RWPE1 (cell line): ENCODE data around the gene LMCD1.

ENCODE experiments used
- CTCF ChIA-PET: fragments of 350-600 bp; sonication (Branson Sonifier 250); formaldehyde crosslinking; extraction: SDS; loops from one replicate; lab custom pipeline; 2021; lab: Yijun Ruan, JAX
- POLR2A ChIA-PET: fragments of 400-600 bp; formaldehyde crosslinking; extraction: SDS; loops from one replicate; lab custom pipeline; 2020; ENCODE audit warnings: antibody characterized with exemption; ENCODE audit not compliant: low non-redundant PET; lab: Yijun Ruan, JAX
- DNase-seq: peaks from one replicate; pipeline ENCODE4 v3.0.0; 2012; ENCODE audit warnings: low spot score
- H3K27ac ChIP-seq: fragments of 450-650 bp; 2 replicates; pipeline ENCODE4 v1.5.1; 2017
- CTCF ChIP-seq: fragments of 450-650 bp; conservative IDR thresholded peaks from 2 replicates; pipeline ENCODE4 v1.5.1; 2017; ENCODE audit warnings: low read depth, mild to moderate bottlenecking

LMCD1 gene

GRCh38 chr3:8557298-8557697, 55.7 kb downstream of the LMCD1 start:
- DNase-seq: no peak
- no peak for TF ChIP-seq CTCF
- ChIA-PET POLR2A (no interaction called here), CTCF (interaction anchor here (0.7 kb wide), 1 partner anchor 25 kb away, joined by 4 read pairs; no protein-coding TSS in a partner anchor)
- H3K27ac ChIP-seq: no peak overlapping the region

- no peak for DNase-seq
- H3K27ac ChIP-seq: no peak overlapping the region
- ChIA-PET POLR2A (no interaction called here), CTCF (no interaction called here)
- TF ChIP-seq CTCF: no peak
These were observed 57.0 kb downstream of the LMCD1 start for GRCh38 chr3:8558645-8559044.

DNA sequence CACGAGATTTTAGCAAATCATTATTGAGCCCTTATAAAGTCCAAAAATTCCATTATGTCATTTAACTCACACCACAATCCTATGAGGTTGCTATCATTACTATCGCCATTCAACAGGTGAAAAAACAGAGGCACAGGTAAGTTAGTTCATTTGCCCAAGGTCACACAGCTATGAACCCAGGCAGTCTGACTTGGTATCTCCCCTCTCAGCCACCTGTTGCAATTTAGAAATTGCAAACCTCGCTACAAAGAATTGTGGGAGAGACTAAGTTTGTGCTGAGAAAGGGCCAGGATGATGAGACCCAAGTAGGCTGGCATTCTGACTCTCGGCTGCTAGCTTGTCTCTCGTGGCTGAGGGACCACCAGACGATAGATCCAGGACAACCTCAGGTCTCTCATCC, 57.7 kb downstream of the LMCD1 start:
- CTCF ChIA-PET: no interaction called here
- H3K27ac ChIP-seq: no peak overlapping the region
- POLR2A ChIA-PET: no interaction called here
- TF ChIP-seq CTCF: no peak
- no peak for DNase-seq

GRCh38 chr3:8560366-8561007, 58.9 kb downstream of the LMCD1 start:
- ChIA-PET CTCF (no interaction called here), POLR2A (no interaction called here)
- DNase-seq: no peak
- H3K27ac ChIP-seq: no peak overlapping the region
- TF ChIP-seq CTCF: no peak

- ChIA-PET POLR2A (no interaction called here), CTCF (no interaction called here)
- TF ChIP-seq CTCF: no peak
These were observed 59.7 kb downstream of the LMCD1 start for GRCh38 chr3:8561370-8561769.

DNA sequence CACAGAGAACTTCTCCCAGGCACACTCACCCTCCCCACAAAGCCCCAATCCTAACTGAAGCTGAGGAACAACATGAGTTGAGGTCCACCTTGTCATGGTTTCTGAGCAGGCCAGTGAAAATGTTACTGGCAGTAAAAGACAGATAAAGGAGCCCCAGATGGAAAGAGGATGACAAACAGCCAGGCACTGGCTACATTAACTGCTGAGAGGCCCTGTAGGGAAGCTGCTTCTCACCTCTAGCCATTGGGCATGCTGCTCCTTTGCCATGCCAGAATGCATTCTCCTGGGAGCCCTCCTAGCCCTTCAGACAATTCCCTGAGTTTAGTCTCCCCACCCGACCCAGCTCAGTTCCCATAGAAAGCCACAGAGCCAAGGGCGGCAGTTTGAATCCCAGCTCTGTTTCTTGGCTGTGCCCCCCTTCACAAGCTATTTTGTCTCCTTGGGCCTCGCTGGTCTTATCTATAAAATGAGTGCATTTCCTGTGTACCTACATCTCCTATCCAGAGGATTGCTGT, 60.5 kb downstream of the LMCD1 start:
- CTCF ChIA-PET: interaction anchor here (0.6 kb wide), 1 partner anchor 237 kb away, joined by 5 read pairs; no protein-coding TSS in a partner anchor
- H3K27ac ChIP-seq: no peak overlapping the region
- DNase-seq: no peak
- POLR2A ChIA-PET: no interaction called here
- TF ChIP-seq CTCF: no peak

More at GRCh38 chr3:8561370-8561769, 59.7 kb downstream of the LMCD1 start:
- no peak for DNase-seq
- H3K27ac ChIP-seq: no peak overlapping the region
